MM.1S (cell line): ENCODE measurements around the gene MAP3K3.

Source experiments
- EZH2 ChIP-seq: fragments of 300-600 bp; sonication (generic); optimal IDR thresholded peaks from 2 replicates; pipeline ENCODE3; 2017; ENCODE audit warnings: low read depth, mild to moderate bottlenecking, antibody characterized with exemption, low read length, mixed read lengths
- EZH2phosphoT487 ChIP-seq: fragments of 300-600 bp; sonication (generic); IDR thresholded peaks from 2 replicates; pipeline ENCODE4 v1.6.1; 2018; ENCODE audit warnings: antibody characterized with exemption, low read length
- TF ChIP-seq, protein P1 (sequence below): fragments of 300-600 bp; sonication (generic); IDR thresholded peaks from 2 replicates; pipeline ENCODE4 v1.5.1; 2016; ENCODE audit warnings: antibody characterized with exemption, low read length, mixed read lengths

GRCh38 chr17:63700528-63701455, 78.6 kb downstream of the MAP3K3 start:
- TF ChIP-seq, protein P1, sequence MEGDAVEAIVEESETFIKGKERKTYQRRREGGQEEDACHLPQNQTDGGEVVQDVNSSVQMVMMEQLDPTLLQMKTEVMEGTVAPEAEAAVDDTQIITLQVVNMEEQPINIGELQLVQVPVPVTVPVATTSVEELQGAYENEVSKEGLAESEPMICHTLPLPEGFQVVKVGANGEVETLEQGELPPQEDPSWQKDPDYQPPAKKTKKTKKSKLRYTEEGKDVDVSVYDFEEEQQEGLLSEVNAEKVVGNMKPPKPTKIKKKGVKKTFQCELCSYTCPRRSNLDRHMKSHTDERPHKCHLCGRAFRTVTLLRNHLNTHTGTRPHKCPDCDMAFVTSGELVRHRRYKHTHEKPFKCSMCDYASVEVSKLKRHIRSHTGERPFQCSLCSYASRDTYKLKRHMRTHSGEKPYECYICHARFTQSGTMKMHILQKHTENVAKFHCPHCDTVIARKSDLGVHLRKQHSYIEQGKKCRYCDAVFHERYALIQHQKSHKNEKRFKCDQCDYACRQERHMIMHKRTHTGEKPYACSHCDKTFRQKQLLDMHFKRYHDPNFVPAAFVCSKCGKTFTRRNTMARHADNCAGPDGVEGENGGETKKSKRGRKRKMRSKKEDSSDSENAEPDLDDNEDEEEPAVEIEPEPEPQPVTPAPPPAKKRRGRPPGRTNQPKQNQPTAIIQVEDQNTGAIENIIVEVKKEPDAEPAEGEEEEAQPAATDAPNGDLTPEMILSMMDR: no peak
- no peak for TF ChIP-seq EZH2
- no peak for TF ChIP-seq EZH2phosphoT487
